Measurements from ENCODE around the gene CLCN5. TPM values are rescaled to one million over a fixed set of nuclear protein-coding genes. Genes with fewer than 3 reads are reported as not detected.
A peak's percentile ranks its signal among the peaks of the same experiment; 100 is the strongest.

The CLCN5 gene
- total and polyA plus RNA-seq, 2 of the 13 experiments (the other 11 are each of a cell fraction or from before 2014, with no cell fraction given): 7.8 to 27.3 TPM

DNA sequence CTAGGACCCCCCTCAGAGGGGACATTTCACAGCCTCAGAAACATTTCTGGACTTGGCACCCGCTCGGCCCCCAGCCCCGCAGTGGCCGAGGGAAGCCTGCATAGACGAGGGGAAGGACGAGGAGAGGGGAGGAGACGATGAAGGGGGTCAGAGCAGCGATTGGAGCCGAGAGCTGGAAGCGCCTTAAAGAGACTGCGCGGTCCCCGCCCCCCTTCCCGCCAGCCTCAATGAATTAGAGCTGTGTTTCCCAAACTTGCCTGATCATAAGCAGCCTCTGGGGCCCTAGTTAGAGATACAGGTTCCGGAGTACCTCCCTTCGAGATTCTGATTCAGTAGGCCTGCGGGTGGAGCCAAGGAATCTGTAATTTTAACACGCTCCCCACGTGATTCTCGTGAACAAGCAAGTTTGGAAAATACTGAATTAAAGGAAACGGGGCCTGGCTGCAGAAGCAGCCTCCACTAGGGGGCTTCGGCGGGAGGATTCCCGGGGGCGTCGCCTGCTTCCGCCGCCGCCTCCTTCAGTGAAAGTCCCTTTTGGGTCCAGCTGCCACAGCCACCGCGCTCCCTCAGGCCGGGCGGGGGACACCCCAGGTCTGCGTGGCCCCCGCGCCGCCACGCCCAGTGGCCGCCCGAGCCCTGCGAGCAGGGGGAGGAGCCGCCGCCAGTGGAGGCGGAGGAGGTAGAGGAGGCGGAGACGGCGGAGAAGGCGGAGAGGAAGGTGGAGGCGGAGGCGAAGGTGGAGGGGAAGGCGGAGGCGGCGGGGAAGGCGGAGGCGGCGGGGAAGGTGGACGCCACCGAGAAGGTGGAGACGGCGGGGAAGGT, 43.4 kb upstream of the CLCN5 start, which contains the start of gene USP27X (continued):
- TF ChIP-seq, protein P1, sequence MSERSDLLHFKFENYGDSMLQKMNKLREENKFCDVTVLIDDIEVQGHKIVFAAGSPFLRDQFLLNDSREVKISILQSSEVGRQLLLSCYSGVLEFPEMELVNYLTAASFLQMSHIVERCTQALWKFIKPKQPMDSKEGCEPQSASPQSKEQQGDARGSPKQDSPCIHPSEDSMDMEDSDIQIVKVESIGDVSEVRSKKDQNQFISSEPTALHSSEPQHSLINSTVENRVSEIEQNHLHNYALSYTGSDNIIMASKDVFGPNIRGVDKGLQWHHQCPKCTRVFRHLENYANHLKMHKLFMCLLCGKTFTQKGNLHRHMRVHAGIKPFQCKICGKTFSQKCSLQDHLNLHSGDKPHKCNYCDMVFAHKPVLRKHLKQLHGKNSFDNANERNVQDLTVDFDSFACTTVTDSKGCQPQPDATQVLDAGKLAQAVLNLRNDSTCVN (CRISPR knock-in tag; IDR thresholded peaks at IDR 0.05; ENCODE audit: borderline replicate concordance): no peak
- TF ChIP-seq ZNF207 (IDR thresholded peaks at IDR 0.05; ENCODE audit: borderline replicate concordance): no peak
- TF ChIP-seq ZSCAN31 (CRISPR knock-in tag; IDR thresholded peaks at IDR 0.05; ENCODE audit: low read depth): no peak
- TF ChIP-seq MIER3 (CRISPR knock-in tag; IDR thresholded peaks at IDR 0.05; ENCODE audit: borderline replicate concordance): no peak; the same call in 1 of the 2 replicates
- TF ChIP-seq, protein P2, sequence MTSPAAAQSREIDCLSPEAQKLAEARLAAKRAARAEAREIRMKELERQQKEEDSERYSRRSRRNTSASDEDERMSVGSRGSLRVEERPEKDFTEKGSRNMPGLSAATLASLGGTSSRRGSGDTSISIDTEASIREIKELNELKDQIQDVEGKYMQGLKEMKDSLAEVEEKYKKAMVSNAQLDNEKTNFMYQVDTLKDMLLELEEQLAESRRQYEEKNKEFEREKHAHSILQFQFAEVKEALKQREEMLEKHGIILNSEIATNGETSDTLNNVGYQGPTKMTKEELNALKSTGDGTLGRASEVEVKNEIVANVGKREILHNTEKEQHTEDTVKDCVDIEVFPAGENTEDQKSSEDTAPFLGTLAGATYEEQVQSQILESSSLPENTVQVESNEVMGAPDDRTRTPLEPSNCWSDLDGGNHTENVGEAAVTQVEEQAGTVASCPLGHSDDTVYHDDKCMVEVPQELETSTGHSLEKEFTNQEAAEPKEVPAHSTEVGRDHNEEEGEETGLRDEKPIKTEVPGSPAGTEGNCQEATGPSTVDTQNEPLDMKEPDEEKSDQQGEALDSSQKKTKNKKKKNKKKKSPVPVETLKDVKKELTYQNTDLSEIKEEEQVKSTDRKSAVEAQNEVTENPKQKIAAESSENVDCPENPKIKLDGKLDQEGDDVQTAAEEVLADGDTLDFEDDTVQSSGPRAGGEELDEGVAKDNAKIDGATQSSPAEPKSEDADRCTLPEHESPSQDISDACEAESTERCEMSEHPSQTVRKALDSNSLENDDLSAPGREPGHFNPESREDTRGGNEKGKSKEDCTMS (CRISPR knock-in tag; conservative IDR thresholded peaks at IDR 0.05): no peak
- TF ChIP-seq, protein P3, sequence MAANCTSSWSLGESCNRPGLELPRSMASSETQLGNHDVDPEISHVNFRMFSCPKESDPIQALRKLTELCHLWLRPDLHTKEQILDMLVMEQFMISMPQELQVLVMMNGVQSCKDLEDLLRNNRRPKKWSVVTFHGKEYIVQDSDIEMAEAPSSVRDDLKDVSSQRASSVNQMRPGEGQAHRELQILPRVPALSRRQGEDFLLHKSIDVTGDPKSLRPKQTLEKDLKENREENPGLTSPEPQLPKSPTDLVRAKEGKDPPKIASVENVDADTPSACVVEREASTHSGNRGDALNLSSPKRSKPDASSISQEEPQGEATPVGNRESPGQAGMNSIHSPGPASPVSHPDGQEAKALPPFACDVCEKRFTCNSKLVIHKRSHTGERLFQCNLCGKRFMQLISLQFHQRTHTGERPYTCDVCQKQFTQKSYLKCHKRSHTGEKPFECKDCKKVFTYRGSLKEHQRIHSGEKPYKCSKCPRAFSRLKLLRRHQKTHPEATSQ (CRISPR knock-in tag; IDR thresholded peaks at IDR 0.05; ENCODE audit: borderline replicate concordance): no peak
- TF ChIP-seq ZNF160 (CRISPR knock-in tag; IDR thresholded peaks at IDR 0.05): no peak; the same call in 1 of the 2 replicates
- TF ChIP-seq RBAK (CRISPR knock-in tag; IDR thresholded peaks at IDR 0.05): no peak
- no peak for TF ChIP-seq ZNF451 (CRISPR knock-in tag; IDR thresholded peaks at IDR 0.05)
- no peak for TF ChIP-seq SMC3 (IDR thresholded peaks at IDR 0.05; ENCODE audit: low read length)
- no peak for TF ChIP-seq ARID2 (CRISPR knock-in tag; IDR thresholded peaks at IDR 0.05; ENCODE audit: borderline replicate concordance)
- TF ChIP-seq, protein P4, sequence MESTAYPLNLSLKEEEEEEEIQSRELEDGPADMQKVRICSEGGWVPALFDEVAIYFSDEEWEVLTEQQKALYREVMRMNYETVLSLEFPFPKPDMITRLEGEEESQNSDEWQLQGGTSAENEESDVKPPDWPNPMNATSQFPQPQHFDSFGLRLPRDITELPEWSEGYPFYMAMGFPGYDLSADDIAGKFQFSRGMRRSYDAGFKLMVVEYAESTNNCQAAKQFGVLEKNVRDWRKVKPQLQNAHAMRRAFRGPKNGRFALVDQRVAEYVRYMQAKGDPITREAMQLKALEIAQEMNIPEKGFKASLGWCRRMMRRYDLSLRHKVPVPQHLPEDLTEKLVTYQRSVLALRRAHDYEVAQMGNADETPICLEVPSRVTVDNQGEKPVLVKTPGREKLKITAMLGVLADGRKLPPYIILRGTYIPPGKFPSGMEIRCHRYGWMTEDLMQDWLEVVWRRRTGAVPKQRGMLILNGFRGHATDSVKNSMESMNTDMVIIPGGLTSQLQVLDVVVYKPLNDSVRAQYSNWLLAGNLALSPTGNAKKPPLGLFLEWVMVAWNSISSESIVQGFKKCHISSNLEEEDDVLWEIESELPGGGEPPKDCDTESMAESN (CRISPR knock-in tag; conservative IDR thresholded peaks at IDR 0.05): 0 out of 2 replicates have a peak, but pooled peaks have one; percentile 40
- TF ChIP-seq ZNF674 (CRISPR knock-in tag; IDR thresholded peaks at IDR 0.05; ENCODE audit: low read depth): no peak
- TF ChIP-seq ZMYM4 (CRISPR knock-in tag; IDR thresholded peaks at IDR 0.05): peak; percentile 81
- peak; percentile 54 for TF ChIP-seq SKI (IDR thresholded peaks at IDR 0.05; ENCODE audit: partially characterized antibody)
- no peak for TF ChIP-seq ZNF484 (CRISPR knock-in tag; IDR thresholded peaks at IDR 0.05; ENCODE audit: borderline replicate concordance, low read depth)
- no peak for TF ChIP-seq MEIS1 (CRISPR knock-in tag; IDR thresholded peaks at IDR 0.05; ENCODE audit: borderline replicate concordance)
- TF ChIP-seq ZNF180 (CRISPR knock-in tag; IDR thresholded peaks at IDR 0.05; ENCODE audit: borderline replicate concordance, low read depth): no peak
- no peak for TF ChIP-seq ZNF317 (CRISPR knock-in tag; IDR thresholded peaks at IDR 0.05)
- TF ChIP-seq ZNF234 (CRISPR knock-in tag; conservative IDR thresholded peaks at IDR 0.05): 0 out of 2 replicates have a peak, but pooled peaks have one; percentile 36
- no peak for TF ChIP-seq NFYC (CRISPR knock-in tag; IDR thresholded peaks at IDR 0.05)
- no peak for TF ChIP-seq ZNF253 (CRISPR knock-in tag; IDR thresholded peaks at IDR 0.05; ENCODE audit: borderline replicate concordance)
- no peak for TF ChIP-seq ZNF792 (CRISPR knock-in tag; IDR thresholded peaks at IDR 0.05)
